Osteoblast (primary cell): ENCODE measurements around the gene TAS2R46. TPM values are rescaled to one million over a fixed set of nuclear protein-coding genes. Genes with fewer than 3 reads are reported as not detected.
"Not testable (repeated sequence)": the region's sequence is repeated elsewhere in the genome, so short reads cannot be mapped to it uniquely, and the experiment has no call there.

Experiments used
- DNase-seq: peaks from one replicate; pipeline ENCODE4 v3.0.0; 2011; ENCODE audit warnings: low spot score, mixed read lengths; ENCODE audit not compliant: insufficient read length; ENCODE audit errors: missing footprints
- H2AFZ ChIP-seq: 2 replicates; pipeline ENCODE4 v1.6.0; 2011; ENCODE audit warnings: mild to moderate bottlenecking, low read length
- H3K27ac ChIP-seq: 2 replicates; pipeline ENCODE4 v1.5.1; 2011; ENCODE audit warnings: mild to moderate bottlenecking, low read depth, low read length, moderate library complexity
- H3K27me3 ChIP-seq: 2 replicates; pipeline ENCODE4 v1.6.0; 2012; ENCODE audit warnings: mild to moderate bottlenecking, control low read depth, inconsistent platforms, low read length, moderate library complexity; ENCODE audit not compliant: insufficient read depth
- H3K36me3 ChIP-seq: 2 replicates; pipeline ENCODE4 v1.5.1; 2011; ENCODE audit warnings: mild to moderate bottlenecking, low read length, control low read depth, moderate library complexity; ENCODE audit not compliant: insufficient read depth
- H3K4me1 ChIP-seq: 2 replicates; pipeline ENCODE4 v1.5.1; 2011; ENCODE audit warnings: mild to moderate bottlenecking, low read length, control low read depth, moderate library complexity; ENCODE audit not compliant: insufficient read depth
- H3K4me2 ChIP-seq: 2 replicates; pipeline ENCODE4 v1.6.0; 2011; ENCODE audit warnings: mild to moderate bottlenecking, low read length; ENCODE audit not compliant: insufficient read depth
- H3K4me3 ChIP-seq: fragments of 200-600 bp; sonication (generic); 3 replicates; pipeline ENCODE4 v1.5.1; 2012; ENCODE audit warnings: mild to moderate bottlenecking, low read length, inconsistent platforms; ENCODE audit not compliant: insufficient read depth
- H3K79me2 ChIP-seq: 2 replicates; pipeline ENCODE4 v1.6.0; 2012; ENCODE audit warnings: mild to moderate bottlenecking, low read length, control low read depth, inconsistent platforms; ENCODE audit not compliant: insufficient read depth
- H3K9me3 ChIP-seq: 2 replicates; pipeline ENCODE4 v1.5.1; 2011; ENCODE audit warnings: low read depth, low read length, control low read depth
- H4K20me1 ChIP-seq: 2 replicates; pipeline ENCODE4 v1.6.0; 2012; ENCODE audit warnings: mild to moderate bottlenecking, low read length, control low read depth; ENCODE audit not compliant: insufficient read depth
- CTCF ChIP-seq: IDR thresholded peaks from 2 replicates; pipeline ENCODE4 v1.5.1; 2011; ENCODE audit warnings: mild to moderate bottlenecking, low read depth, low read length, moderate library complexity; ENCODE audit errors: extremely low read depth
- total RNA-seq: library from RNA; depleted of rRNA; stranded (reverse); fragments of >200 nt; gene quantifications from 2 replicates; pipeline ENCODE4 v1.2.3, GENCODE V29; 2012

Gene TAS2R46
- total RNA-seq, 1 donor = 5.4 TPM

GRCh38 chr12:11105546-11105945, 43.5 kb upstream of the TAS2R46 start:
- no peak for DNase-seq
- no peaks in the 10 kb centered on the region for H3K9me3 ChIP-seq
- H3K4me2 ChIP-seq = no peak overlapping the region
- H3K36me3 ChIP-seq = no peaks in the 10 kb centered on the region
- peaks cover 51% of the 10 kb centered on the region for H3K79me2 ChIP-seq
- H3K4me1 ChIP-seq = no peaks in the 10 kb centered on the region
- no peak for TF ChIP-seq CTCF
- H3K27ac ChIP-seq = no peak overlapping the region
- H3K27me3 ChIP-seq = no peaks in the 10 kb centered on the region
- H4K20me1 ChIP-seq = peaks cover 2% of the 10 kb centered on the region
- no peak overlapping the region for H3K4me3 ChIP-seq
- H2AFZ ChIP-seq = no peak overlapping the region

- not testable (repeated sequence) for H3K4me3 ChIP-seq, H3K27ac ChIP-seq, H3K27me3 ChIP-seq, H2AFZ ChIP-seq, H3K36me3 ChIP-seq, DNase-seq, H3K4me1 ChIP-seq, H3K9me3 ChIP-seq, H3K4me2 ChIP-seq, H4K20me1 ChIP-seq
- peaks cover 13% of the 10 kb centered on the region for H3K79me2 ChIP-seq
These were observed 32.8 kb upstream of the TAS2R46 start for GRCh38 chr12:11094910-11095309.

GRCh38 chr12:11092128-11092527, 30.0 kb upstream of the TAS2R46 start, which contains the start of gene TAS2R43:
Gene TAS2R43, minus strand, starts transcription at chr12:11092313. Its CDS starts 84 bp downstream, at chr12:11092229.
- H4K20me1 ChIP-seq = no peaks in the 10 kb centered on the region
- no peak within 1 kb of the TSS for H3K4me2 ChIP-seq
- H3K36me3 ChIP-seq = no peaks in the 10 kb centered on the region
- H3K4me1 ChIP-seq = no peaks in the 10 kb centered on the region
- H3K79me2 ChIP-seq = peaks cover 3% of the 10 kb centered on the region
- DNase-seq = no peak
- H3K27me3 ChIP-seq = no peaks in the 10 kb centered on the region
- H2AFZ ChIP-seq = no peak within 1 kb of the TSS
- H3K9me3 ChIP-seq = no peaks in the 10 kb centered on the region
- H3K27ac ChIP-seq = no peak within 1 kb of the TSS
- no peak within 1 kb of the TSS for H3K4me3 ChIP-seq
- TF ChIP-seq CTCF = no peak

- Histone ChIP-seq H4K20me1 (no peaks in the 10 kb centered on the region), H3K36me3 (no peaks in the 10 kb centered on the region), H3K27me3 (no peaks in the 10 kb centered on the region), H3K27ac (no peak overlapping the region), H3K9me3 (no peaks in the 10 kb centered on the region), H3K79me2 (peaks cover 4% of the 10 kb centered on the region), H3K4me1 (no peaks in the 10 kb centered on the region), H3K4me3 (no peak overlapping the region), H2AFZ (no peak overlapping the region), H3K4me2 (no peak overlapping the region)
- no peak for TF ChIP-seq CTCF
- DNase-seq = no peak
These were observed 27.2 kb upstream of the TAS2R46 start for GRCh38 chr12:11089246-11089645.
